MM.1S (cell line): ENCODE results near the gene FIBCD1.

Source experiments
- DNase-seq: peaks from one replicate; pipeline ENCODE4 v3.0.0-alpha.2; 2015
- H2AFZ ChIP-seq: fragments of 300-600 bp; sonication (generic); 2 replicates; pipeline ENCODE4 v1.6.0; 2016; ENCODE audit warnings: antibody characterized with exemption, low read length
- H3F3A ChIP-seq: fragments of 300-600 bp; sonication (generic); 2 replicates; pipeline ENCODE4 v1.6.1; 2016; ENCODE audit warnings: mild to moderate bottlenecking, antibody characterized with exemption, low read length, moderate library complexity, mixed read lengths; ENCODE audit not compliant: insufficient read depth
- H3K27ac ChIP-seq: fragments of 300-600 bp; sonication (generic); 2 replicates; pipeline ENCODE4 v1.5.1; 2016; ENCODE audit warnings: mild to moderate bottlenecking, low read length
- H3K27me3 ChIP-seq: fragments of 300-600 bp; sonication (generic); replicated peaks from 2 replicates; pipeline ENCODE4 v1.6.0; 2016; ENCODE audit warnings: low read length; ENCODE audit not compliant: insufficient read depth
- H3K36me3 ChIP-seq: fragments of 300-600 bp; sonication (generic); replicated peaks from 2 replicates; pipeline ENCODE4 v1.6.1; 2016; ENCODE audit warnings: mild to moderate bottlenecking, low read length, mixed read lengths; ENCODE audit not compliant: insufficient read depth
- H3K4me1 ChIP-seq: fragments of 300-600 bp; sonication (generic); 2 replicates; pipeline ENCODE4 v1.6.1; 2016; ENCODE audit warnings: low read length, mixed read lengths
- H3K4me2 ChIP-seq: fragments of 300-600 bp; sonication (generic); 2 replicates; pipeline ENCODE4 v1.6.0; 2016; ENCODE audit warnings: low read depth, low read length
- H3K4me3 ChIP-seq: fragments of 300-600 bp; sonication (generic); 2 replicates; pipeline ENCODE4 v1.5.1; 2016; ENCODE audit warnings: low read length, mixed read lengths
- H3K79me2 ChIP-seq: fragments of 300-600 bp; sonication (generic); 2 replicates; pipeline ENCODE4 v1.6.1; 2016; ENCODE audit warnings: mixed run types, low read length, mixed read lengths
- H3K9ac ChIP-seq: fragments of 300-600 bp; sonication (generic); 2 replicates; pipeline ENCODE4 v1.6.1; 2016; ENCODE audit warnings: low read length, mixed read lengths
- H3K9me2 ChIP-seq: fragments of 300-600 bp; sonication (generic); replicated peaks from 2 replicates; pipeline ENCODE4 v1.6.1; 2016; ENCODE audit warnings: mild to moderate bottlenecking, low read length, mixed read lengths; ENCODE audit not compliant: insufficient read depth
- H3K9me3 ChIP-seq: fragments of 300-600 bp; sonication (generic); replicated peaks from 2 replicates; pipeline ENCODE4 v1.6.1; 2016; ENCODE audit warnings: mild to moderate bottlenecking, low read length, mixed read lengths; ENCODE audit not compliant: insufficient read depth
- H4K20me1 ChIP-seq: fragments of 300-600 bp; sonication (generic); 2 replicates; pipeline ENCODE4 v1.6.1; 2016; ENCODE audit warnings: mild to moderate bottlenecking, low read length, moderate library complexity, mixed read lengths; ENCODE audit not compliant: insufficient read depth
- EZH2 ChIP-seq: fragments of 300-600 bp; sonication (generic); optimal IDR thresholded peaks from 2 replicates; pipeline ENCODE3; 2017; ENCODE audit warnings: low read depth, mild to moderate bottlenecking, antibody characterized with exemption, low read length, mixed read lengths
- EZH2phosphoT487 ChIP-seq: fragments of 300-600 bp; sonication (generic); IDR thresholded peaks from 2 replicates; pipeline ENCODE4 v1.6.1; 2018; ENCODE audit warnings: antibody characterized with exemption, low read length
- TF ChIP-seq, protein P1 (sequence below): fragments of 300-600 bp; sonication (generic); IDR thresholded peaks from 2 replicates; pipeline ENCODE4 v1.5.1; 2016; ENCODE audit warnings: antibody characterized with exemption, low read length, mixed read lengths

FIBCD1 gene

DNA sequence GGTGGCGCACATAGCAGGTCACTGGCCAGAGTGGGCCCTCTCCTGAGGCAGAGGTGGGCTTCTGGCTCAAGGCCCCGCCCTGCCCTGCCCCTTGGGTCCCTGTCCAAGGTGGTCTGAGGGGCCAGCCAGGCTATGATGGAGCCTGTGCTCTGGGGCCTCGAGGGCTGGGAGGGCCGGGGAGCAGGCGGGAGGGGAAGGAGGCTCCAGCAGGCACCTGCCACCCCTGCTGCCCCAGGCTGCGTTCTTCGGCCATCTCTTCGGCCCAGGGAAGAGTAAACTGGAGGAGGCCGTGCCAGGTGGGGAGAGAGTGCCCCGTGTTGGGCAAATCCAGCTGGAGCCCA lies 14.6 kb downstream of the FIBCD1 start:
- no peaks in the 10 kb centered on the region for H3K4me1 ChIP-seq
- H3K9me3 ChIP-seq = no peaks in the 10 kb centered on the region
- H3K9ac ChIP-seq = no peak overlapping the region
- H3K36me3 ChIP-seq = no peaks in the 10 kb centered on the region
- TF ChIP-seq EZH2 = no peak
- no peak for TF ChIP-seq EZH2phosphoT487
- H3K4me2 ChIP-seq = no peak overlapping the region
- H3K27ac ChIP-seq = no peak overlapping the region
- H3F3A ChIP-seq = no peaks in the 10 kb centered on the region
- no peak overlapping the region for H3K4me3 ChIP-seq
- H2AFZ ChIP-seq = no peak overlapping the region
- peaks cover 99% of the 10 kb centered on the region for H3K27me3 ChIP-seq
- H3K9me2 ChIP-seq = no peaks in the 10 kb centered on the region
- H4K20me1 ChIP-seq = no peaks in the 10 kb centered on the region
- no peaks in the 10 kb centered on the region for H3K79me2 ChIP-seq
- no peak for DNase-seq

DNA sequence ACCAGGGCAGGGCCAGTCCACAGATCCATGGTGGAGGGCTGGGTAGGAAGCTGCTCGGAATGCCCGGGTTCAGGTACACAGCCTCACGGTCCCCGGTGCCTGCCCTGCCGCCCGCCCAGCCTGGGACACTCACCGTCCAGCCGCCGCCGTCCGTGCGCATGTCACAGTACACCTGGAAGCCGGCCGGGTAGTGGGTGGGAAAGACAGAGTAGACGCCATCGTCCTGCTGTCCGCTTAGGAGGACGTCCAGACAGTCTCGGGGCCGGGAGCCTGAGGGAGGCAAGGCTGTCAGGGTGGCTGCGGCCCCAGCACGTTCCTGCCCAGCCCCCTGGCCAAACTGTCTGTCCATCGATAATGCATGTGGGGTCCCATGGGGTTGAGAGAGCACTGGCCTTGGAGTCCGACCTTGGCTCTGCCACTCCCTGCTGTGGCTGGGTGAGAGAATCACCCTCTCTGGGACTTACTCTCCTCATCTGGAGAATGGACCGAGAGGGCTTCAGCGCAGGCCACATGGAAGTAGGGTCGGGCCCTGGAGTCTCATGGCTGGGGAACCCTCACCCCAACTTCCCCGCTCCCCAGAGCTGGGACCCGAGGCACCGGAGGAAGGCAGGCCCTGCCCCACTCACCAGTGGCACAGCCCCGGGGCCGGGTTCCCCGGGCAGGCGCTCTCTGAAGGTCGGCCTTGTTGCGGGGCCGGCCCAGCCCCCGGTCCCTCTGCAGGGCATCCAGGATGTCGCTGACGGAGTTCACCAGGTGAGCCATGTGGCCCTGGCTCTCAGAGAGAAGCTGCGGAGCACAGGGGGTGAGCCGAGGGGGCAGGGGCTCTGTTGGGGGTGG lies 15.2 kb downstream of the FIBCD1 start:
- TF ChIP-seq, protein P1, sequence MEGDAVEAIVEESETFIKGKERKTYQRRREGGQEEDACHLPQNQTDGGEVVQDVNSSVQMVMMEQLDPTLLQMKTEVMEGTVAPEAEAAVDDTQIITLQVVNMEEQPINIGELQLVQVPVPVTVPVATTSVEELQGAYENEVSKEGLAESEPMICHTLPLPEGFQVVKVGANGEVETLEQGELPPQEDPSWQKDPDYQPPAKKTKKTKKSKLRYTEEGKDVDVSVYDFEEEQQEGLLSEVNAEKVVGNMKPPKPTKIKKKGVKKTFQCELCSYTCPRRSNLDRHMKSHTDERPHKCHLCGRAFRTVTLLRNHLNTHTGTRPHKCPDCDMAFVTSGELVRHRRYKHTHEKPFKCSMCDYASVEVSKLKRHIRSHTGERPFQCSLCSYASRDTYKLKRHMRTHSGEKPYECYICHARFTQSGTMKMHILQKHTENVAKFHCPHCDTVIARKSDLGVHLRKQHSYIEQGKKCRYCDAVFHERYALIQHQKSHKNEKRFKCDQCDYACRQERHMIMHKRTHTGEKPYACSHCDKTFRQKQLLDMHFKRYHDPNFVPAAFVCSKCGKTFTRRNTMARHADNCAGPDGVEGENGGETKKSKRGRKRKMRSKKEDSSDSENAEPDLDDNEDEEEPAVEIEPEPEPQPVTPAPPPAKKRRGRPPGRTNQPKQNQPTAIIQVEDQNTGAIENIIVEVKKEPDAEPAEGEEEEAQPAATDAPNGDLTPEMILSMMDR = no peak
- TF ChIP-seq EZH2 = no peak
- no peak for TF ChIP-seq EZH2phosphoT487
- no peaks in the 10 kb centered on the region for H3K36me3 ChIP-seq
- no peaks in the 10 kb centered on the region for H3K9me3 ChIP-seq
- no peak overlapping the region for H3K4me3 ChIP-seq
- peaks cover 99% of the 10 kb centered on the region for H3K27me3 ChIP-seq
- H3K9ac ChIP-seq = no peak overlapping the region
- no peaks in the 10 kb centered on the region for H3K9me2 ChIP-seq
- H3K27ac ChIP-seq = no peak overlapping the region
- H3K79me2 ChIP-seq = no peaks in the 10 kb centered on the region
- no peak overlapping the region for H3K4me2 ChIP-seq
- DNase-seq = no peak
- H3F3A ChIP-seq = no peaks in the 10 kb centered on the region
- H3K4me1 ChIP-seq = no peaks in the 10 kb centered on the region
- no peaks in the 10 kb centered on the region for H4K20me1 ChIP-seq
- no peak overlapping the region for H2AFZ ChIP-seq

DNA sequence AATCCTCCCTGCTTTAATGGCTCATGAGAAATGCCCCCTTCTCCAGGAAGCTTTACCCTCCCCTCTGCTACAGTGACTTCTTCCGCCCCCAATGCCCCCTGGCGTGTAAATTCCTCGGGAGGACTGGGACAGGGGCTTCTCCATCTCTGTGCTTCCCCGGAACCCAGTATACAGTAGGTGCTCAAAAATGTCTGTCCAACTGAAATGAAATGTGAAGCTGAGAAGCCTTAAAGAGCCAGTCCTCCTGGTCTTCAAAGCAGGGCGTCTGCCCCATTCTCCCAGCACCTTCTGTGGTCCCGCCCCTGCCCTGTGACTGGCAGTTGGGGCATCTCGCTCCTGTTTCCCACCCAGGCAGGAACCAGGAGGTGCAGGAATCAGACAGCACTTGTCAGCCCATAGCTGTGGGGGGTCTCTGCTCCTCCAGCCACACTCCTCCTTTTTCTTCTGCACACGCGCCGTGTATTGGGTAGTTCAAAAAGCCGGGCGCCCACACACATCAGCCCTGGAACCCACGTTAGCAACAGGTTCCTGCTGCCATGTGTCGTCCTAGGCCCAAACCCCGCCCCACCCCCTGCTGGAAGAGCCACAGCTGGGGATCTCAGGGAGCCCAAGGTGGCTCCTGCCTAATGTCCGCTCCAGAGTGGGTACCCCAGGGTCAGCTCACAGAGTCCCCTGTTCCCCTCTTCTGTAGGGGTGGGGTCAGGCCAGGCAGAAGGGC lies 16.0 kb downstream of the FIBCD1 start:
- Histone ChIP-seq H3K27me3 (peaks cover 99% of the 10 kb centered on the region), H3K36me3 (no peaks in the 10 kb centered on the region), H3K9me2 (no peaks in the 10 kb centered on the region), H3K9ac (no peak overlapping the region), H3K9me3 (no peaks in the 10 kb centered on the region), H2AFZ (no peak overlapping the region), H3K4me3 (no peak overlapping the region), H3K4me1 (no peaks in the 10 kb centered on the region), H3K27ac (no peak overlapping the region), H3K4me2 (no peak overlapping the region), H4K20me1 (no peaks in the 10 kb centered on the region), H3F3A (no peaks in the 10 kb centered on the region), H3K79me2 (no peaks in the 10 kb centered on the region)
- TF ChIP-seq EZH2 (no peak), EZH2phosphoT487 (no peak)
- TF ChIP-seq, protein P1 = no peak
- no peak for DNase-seq
